HepG2 (cell line): ENCODE results near the gene ZBTB14. TPM values are rescaled to one million over a fixed set of nuclear protein-coding genes. Genes with fewer than 3 reads are reported as not detected.

ENCODE experiments used
- ARID4A ChIP-seq: sonication (generic); formaldehyde crosslinking; IDR thresholded peaks from 2 replicates; pipeline ENCODE4 v1.5.0; 2020; ENCODE audit warnings: mild to moderate bottlenecking, missing genetic modification reagents, borderline replicate concordance
- BCL6 ChIP-seq: IDR thresholded peaks from 2 replicates; pipeline ENCODE4 v1.6.1; 2016; ENCODE audit warnings: missing genetic modification reagents, missing compliant biosample characterization
- DRAP1 ChIP-seq: IDR thresholded peaks from 2 replicates; pipeline ENCODE4 v1.6.1; 2016; ENCODE audit warnings: missing genetic modification reagents, missing compliant biosample characterization
- GABPB1 ChIP-seq: IDR thresholded peaks from 2 replicates; pipeline ENCODE4 v1.6.1; 2016; ENCODE audit warnings: mild to moderate bottlenecking, missing genetic modification reagents, moderate library complexity, missing compliant biosample characterization
- KLF9 ChIP-seq: IDR thresholded peaks from 2 replicates; pipeline ENCODE4 v1.6.1; 2016; ENCODE audit warnings: low read depth
- PHF21A ChIP-seq: sonication (generic); formaldehyde crosslinking; IDR thresholded peaks from 2 replicates; pipeline ENCODE4 v1.5.0; 2020; ENCODE audit warnings: mild to moderate bottlenecking, missing genetic modification reagents
- POLR2A ChIP-seq, 2 experiments: IDR thresholded peaks; 2 replicates each; pipeline ENCODE4 v1.6.1; 2011; ENCODE audit warnings: low read depth in 2 of 2, low read length in 2 of 2, mild to moderate bottlenecking in 1 of 2, moderate library complexity in 1 of 2; ENCODE audit not compliant: insufficient read depth in 1 of 2
- SIX4 ChIP-seq: sonication (generic); formaldehyde crosslinking; IDR thresholded peaks from 2 replicates; pipeline ENCODE4 v1.4.0; 2020; ENCODE audit warnings: missing genetic modification reagents
- SKI ChIP-seq: fragments of 450-650 bp; IDR thresholded peaks from one replicate; pipeline ENCODE4 v1.6.1; 2018; ENCODE audit warnings: mild to moderate bottlenecking; ENCODE audit not compliant: partially characterized antibody
- SNRNP70 ChIP-seq: fragments of 200-400 bp; formaldehyde crosslinking; IDR thresholded peaks from 2 replicates; pipeline ENCODE4 v1.6.1; 2017; ENCODE audit warnings: mild to moderate bottlenecking, low read depth, low read length, moderate library complexity
- ZC3H13 ChIP-seq: sonication (generic); formaldehyde crosslinking; IDR thresholded peaks from 2 replicates; pipeline ENCODE4 v1.8.1; 2023; ENCODE audit warnings: mild to moderate bottlenecking, missing genetic modification reagents, moderate library complexity
- ZFX ChIP-seq: sonication (generic); formaldehyde crosslinking; IDR thresholded peaks from 2 replicates; pipeline ENCODE4 v1.4.0; 2020; ENCODE audit warnings: mild to moderate bottlenecking, low read depth, missing genetic modification reagents, moderate library complexity
- ZNF18 ChIP-seq: sonication (generic); formaldehyde crosslinking; IDR thresholded peaks from 2 replicates; pipeline ENCODE4 v1.8.0; 2022; ENCODE audit warnings: mild to moderate bottlenecking, missing genetic modification reagents; ENCODE audit not compliant: insufficient replicate concordance
- ZNF441 ChIP-seq: sonication (generic); formaldehyde crosslinking; IDR thresholded peaks from 2 replicates; pipeline ENCODE4 v1.7.0; 2021; ENCODE audit warnings: missing genetic modification reagents, borderline replicate concordance
- ZNF660 ChIP-seq: sonication (generic); formaldehyde crosslinking; IDR thresholded peaks from 2 replicates; pipeline ENCODE4 v1.5.1; 2020; ENCODE audit warnings: mild to moderate bottlenecking, low read depth, missing genetic modification reagents, borderline replicate concordance
- ZNF768 ChIP-seq: sonication (generic); formaldehyde crosslinking; IDR thresholded peaks from 2 replicates; pipeline ENCODE4 v1.4.0; 2020; ENCODE audit warnings: missing genetic modification reagents
- ZNF777 ChIP-seq: sonication (generic); formaldehyde crosslinking; IDR thresholded peaks from 2 replicates; pipeline ENCODE4 v1.4.0; 2020; ENCODE audit warnings: missing genetic modification reagents
- ZXDC ChIP-seq: sonication (generic); formaldehyde crosslinking; IDR thresholded peaks from 2 replicates; pipeline ENCODE4 v1.5.0; 2020; ENCODE audit warnings: mild to moderate bottlenecking, missing genetic modification reagents
- polyA plus RNA-seq, 8 experiments: library from polyadenylated mRNA; depleted of rRNA in 3 of 8; stranded (reverse) in 7 of 8; unstranded in 1 of 8; fragments of >200 nt; fragmentation: Illumina TruSeq in 4 of 8; extraction: Trizol in 4 of 8; gene quantifications; 2 replicates each; pipeline versions ENCODE4 v1.2.1 to v1.2.3, GENCODE V29; 2011 to 2016; ENCODE audit warnings: low read depth in 4 of 8, missing spikeins in 1 of 8, mixed read lengths in 1 of 8; ENCODE audit not compliant: insufficient read depth in 1 of 8
- total RNA-seq, 5 experiments: library from RNA; depleted of rRNA; stranded (reverse); fragments of >200 nt; fragmentation: Illumina TruSeq; extraction: Trizol; gene quantifications; 2 replicates each; pipeline ENCODE4 v1.2.3, GENCODE V29; 2016; ENCODE audit warnings: low read depth in 1 of 5
- TF ChIP-seq, protein P1 (sequence below): sonication (generic); formaldehyde crosslinking; IDR thresholded peaks from 2 replicates; pipeline ENCODE4 v1.4.0; 2020; ENCODE audit warnings: missing genetic modification reagents

ZBTB14 gene
- total and polyA plus RNA-seq, 2 of the 13 experiments (the other 11 are each of a cell fraction or from before 2014, with no cell fraction given): 8.0 to 14.4 TPM

DNA sequence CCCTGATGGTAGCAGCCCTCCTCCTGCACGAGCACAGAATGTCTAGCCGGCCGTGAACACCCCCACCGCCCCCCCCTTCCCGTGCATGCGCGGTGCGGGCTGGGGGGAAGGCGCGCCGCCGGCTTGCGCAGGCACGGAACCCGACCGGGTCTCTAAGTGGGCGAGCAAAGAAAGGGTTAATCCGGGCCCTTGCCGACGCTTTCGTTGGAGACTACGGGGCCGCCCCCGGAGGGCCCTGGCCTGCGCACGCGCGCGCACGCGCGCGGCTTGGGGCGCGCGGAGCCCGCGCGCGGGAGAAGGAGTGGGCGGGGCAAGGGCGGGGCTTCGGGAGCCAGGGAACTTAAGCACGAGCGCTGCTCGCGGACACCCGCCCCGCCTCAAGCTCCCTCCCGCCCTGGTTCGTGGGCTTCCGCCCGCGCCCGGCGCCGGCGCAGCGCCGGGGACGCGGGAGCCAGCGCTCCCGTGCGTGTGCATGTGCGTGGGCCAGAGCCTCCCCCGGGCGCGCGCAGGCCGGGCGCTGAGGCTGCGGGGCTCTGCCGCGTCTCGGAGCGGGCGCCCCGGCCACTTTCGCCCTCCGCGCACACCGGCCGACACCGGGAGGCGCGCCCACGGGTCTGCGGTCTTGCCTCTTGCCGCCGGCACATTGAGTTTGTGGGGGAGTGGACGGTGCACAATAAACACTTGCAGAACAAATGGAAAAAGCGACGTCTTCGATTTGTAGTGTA is 617 bp upstream of the ZBTB14 start (continued):
- peak; percentile 8; the same call in 1 of the 2 replicates for TF ChIP-seq ZC3H13 (CRISPR knock-in tag)
- no peak for TF ChIP-seq KLF9 (CRISPR knock-in tag)
- TF ChIP-seq ZNF18 (CRISPR knock-in tag): no peak
- TF ChIP-seq SNRNP70: no peak
- TF ChIP-seq DRAP1 (CRISPR knock-in tag): peak; percentile 56; the same call in 1 of the 2 replicates
- peak; percentile 19; the same call in 1 of the 2 replicates for TF ChIP-seq ARID4A (CRISPR knock-in tag)
- peak; percentile 11; the same call in 1 of the 2 replicates for TF ChIP-seq ZNF777 (CRISPR knock-in tag)
- 0 out of 2 replicates have a peak, but pooled peaks have one; percentile 46 for TF ChIP-seq BCL6 (CRISPR knock-in tag)
- peak; percentile 35; the same call in 1 of the 2 replicates for TF ChIP-seq PHF21A
- peak in 1 of 2 experiments; percentile 67; a peak in 3 of 4 replicates for TF ChIP-seq POLR2A (IDR thresholded peaks at IDR 0.05; ENCODE audit: insufficient read depth in 1 of 2, low read depth in 2 of 2, low read length in 2 of 2)
- TF ChIP-seq GABPB1: peak; percentile 33
- TF ChIP-seq ZNF441: peak; percentile 30; the same call in 1 of the 2 replicates
- peak; percentile 97 for TF ChIP-seq ZXDC (CRISPR knock-in tag)
- TF ChIP-seq, protein P1, sequence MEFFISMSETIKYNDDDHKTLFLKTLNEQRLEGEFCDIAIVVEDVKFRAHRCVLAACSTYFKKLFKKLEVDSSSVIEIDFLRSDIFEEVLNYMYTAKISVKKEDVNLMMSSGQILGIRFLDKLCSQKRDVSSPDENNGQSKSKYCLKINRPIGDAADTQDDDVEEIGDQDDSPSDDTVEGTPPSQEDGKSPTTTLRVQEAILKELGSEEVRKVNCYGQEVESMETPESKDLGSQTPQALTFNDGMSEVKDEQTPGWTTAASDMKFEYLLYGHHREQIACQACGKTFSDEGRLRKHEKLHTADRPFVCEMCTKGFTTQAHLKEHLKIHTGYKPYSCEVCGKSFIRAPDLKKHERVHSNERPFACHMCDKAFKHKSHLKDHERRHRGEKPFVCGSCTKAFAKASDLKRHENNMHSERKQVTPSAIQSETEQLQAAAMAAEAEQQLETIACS (CRISPR knock-in tag): peak; percentile 95
- peak; percentile 34; the same call in 1 of the 2 replicates for TF ChIP-seq ZFX (CRISPR knock-in tag)
- peak; percentile 9 for TF ChIP-seq SKI
- TF ChIP-seq SIX4 (CRISPR knock-in tag): no peak
- no peak for TF ChIP-seq ZNF660 (CRISPR knock-in tag)
- TF ChIP-seq ZNF768 (CRISPR knock-in tag): no peak
